OCI-LY7 (cell line): ENCODE measurements around the gene TBC1D24.

Experiments
- EZH2phosphoT487 ChIP-seq: fragments of 200-600 bp; sonication (generic); IDR thresholded peaks from 2 replicates; pipeline ENCODE4 v1.6.1; 2018; ENCODE audit warnings: low read depth, borderline replicate concordance, mild to moderate bottlenecking, mixed run types, antibody characterized with exemption, low read length, moderate library complexity, mixed read lengths
- TF ChIP-seq, protein P1 (sequence below): fragments of 200-600 bp; sonication (generic); conservative IDR thresholded peaks from 2 replicates; pipeline ENCODE4 v1.5.1; 2014; ENCODE audit warnings: mild to moderate bottlenecking, antibody characterized with exemption, low read length, moderate library complexity, mixed read lengths

DNA sequence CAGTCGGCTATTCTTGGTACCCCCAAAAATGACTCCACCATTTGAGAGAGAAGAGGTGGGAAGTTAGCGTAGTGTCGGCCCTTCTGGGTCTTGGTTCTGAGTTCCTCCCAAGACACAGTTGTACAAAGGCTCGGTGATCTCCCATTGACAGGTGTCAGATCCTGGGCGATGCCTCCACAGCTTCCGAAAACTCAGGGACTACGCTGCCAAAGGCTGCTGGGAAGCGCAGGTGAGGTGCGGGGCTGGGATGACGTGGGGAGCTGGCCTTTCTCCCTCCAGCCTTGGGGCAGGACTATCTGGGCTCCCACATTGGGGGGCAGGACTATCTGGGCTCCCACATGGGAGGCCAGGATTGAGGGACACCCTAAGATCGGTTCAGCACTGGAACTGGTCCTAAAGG lies 35.3 kb upstream of the TBC1D24 start:
- TF ChIP-seq, protein P1, sequence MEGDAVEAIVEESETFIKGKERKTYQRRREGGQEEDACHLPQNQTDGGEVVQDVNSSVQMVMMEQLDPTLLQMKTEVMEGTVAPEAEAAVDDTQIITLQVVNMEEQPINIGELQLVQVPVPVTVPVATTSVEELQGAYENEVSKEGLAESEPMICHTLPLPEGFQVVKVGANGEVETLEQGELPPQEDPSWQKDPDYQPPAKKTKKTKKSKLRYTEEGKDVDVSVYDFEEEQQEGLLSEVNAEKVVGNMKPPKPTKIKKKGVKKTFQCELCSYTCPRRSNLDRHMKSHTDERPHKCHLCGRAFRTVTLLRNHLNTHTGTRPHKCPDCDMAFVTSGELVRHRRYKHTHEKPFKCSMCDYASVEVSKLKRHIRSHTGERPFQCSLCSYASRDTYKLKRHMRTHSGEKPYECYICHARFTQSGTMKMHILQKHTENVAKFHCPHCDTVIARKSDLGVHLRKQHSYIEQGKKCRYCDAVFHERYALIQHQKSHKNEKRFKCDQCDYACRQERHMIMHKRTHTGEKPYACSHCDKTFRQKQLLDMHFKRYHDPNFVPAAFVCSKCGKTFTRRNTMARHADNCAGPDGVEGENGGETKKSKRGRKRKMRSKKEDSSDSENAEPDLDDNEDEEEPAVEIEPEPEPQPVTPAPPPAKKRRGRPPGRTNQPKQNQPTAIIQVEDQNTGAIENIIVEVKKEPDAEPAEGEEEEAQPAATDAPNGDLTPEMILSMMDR, result no peak
- no peak for TF ChIP-seq EZH2phosphoT487
